Nephron (organoid): ENCODE data around the gene ICAM2.
A peak's percentile ranks its signal among the peaks of the same experiment; 100 is the strongest.

Experiments
- H3K27ac Mint-ChIP-seq, 3 experiments: 2 replicates each; pipeline ENCODE4 v1.8.0; 2020; ENCODE audit warnings: mixed read lengths in 3 of 3, mild to moderate bottlenecking in 2 of 3, moderate library complexity in 1 of 3
- H3K27me3 Mint-ChIP-seq: 2 replicates; pipeline ENCODE4 v1.8.0; 2021; ENCODE audit warnings: low read depth, mild to moderate bottlenecking, moderate library complexity, mixed read lengths
- H3K36me3 Mint-ChIP-seq: 2 replicates; pipeline ENCODE4 v1.8.0; 2020; ENCODE audit warnings: low read depth, mixed read lengths
- H3K4me1 Mint-ChIP-seq: 2 replicates; pipeline ENCODE4 v1.8.0; 2020; ENCODE audit warnings: mixed read lengths
- H3K4me3 Mint-ChIP-seq, 3 experiments: 2 replicates each; pipeline ENCODE4 v1.8.0; 2020; ENCODE audit warnings: mild to moderate bottlenecking in 3 of 3, mixed read lengths in 3 of 3, moderate library complexity in 2 of 3
- H3K9me3 Mint-ChIP-seq: 2 replicates; pipeline ENCODE4 v1.8.0; 2020; ENCODE audit warnings: mixed read lengths
- CTCF ChIP-seq, 3 experiments: fragments of 200-600 bp; sonication (generic); IDR thresholded peaks; one replicate each; pipeline ENCODE4 v1.5.0; 2021; ENCODE audit warnings: antibody characterized with exemption in 3 of 3; ENCODE audit not compliant: unreplicated experiment in 3 of 3

ICAM2 gene

GRCh38 chr17:64041912-64042311 is 21.5 kb upstream of the ICAM2 start:
- TF ChIP-seq CTCF (IDR thresholded peaks at IDR 0.05; ENCODE audit: unreplicated experiment in 3 of 3) = no peak

GRCh38 chr17:64040206-64040605 is 19.8 kb upstream of the ICAM2 start:
- Mint-ChIP-seq H3K4me3 (no peak overlapping the region), H3K27me3 (peaks cover 4% of the 10 kb centered on the region), H3K27ac (peak overlapping the region; percentile 31 to 50 (median 37)), H3K9me3 (no peaks in the 10 kb centered on the region), H3K4me1 (peaks cover 18% of the 10 kb centered on the region), H3K36me3 (peaks cover 31% of the 10 kb centered on the region)
- no peak for TF ChIP-seq CTCF (IDR thresholded peaks at IDR 0.05; ENCODE audit: unreplicated experiment in 3 of 3)

More at GRCh38 chr17:64041912-64042311, 21.5 kb upstream of the ICAM2 start:
- H3K4me3 Mint-ChIP-seq = no peak overlapping the region
- H3K27ac Mint-ChIP-seq = peak overlapping the region in 2 of 3 experiments; percentile 62 to 80
- H3K27me3 Mint-ChIP-seq = peaks cover 4% of the 10 kb centered on the region
- H3K4me1 Mint-ChIP-seq = peaks cover 18% of the 10 kb centered on the region
- H3K9me3 Mint-ChIP-seq = no peaks in the 10 kb centered on the region
- peaks cover 40% of the 10 kb centered on the region for H3K36me3 Mint-ChIP-seq

- Mint-ChIP-seq H3K9me3 (no peaks in the 10 kb centered on the region), H3K36me3 (peaks cover 24% of the 10 kb centered on the region), H3K4me1 (peaks cover 18% of the 10 kb centered on the region), H3K4me3 (no peak overlapping the region), H3K27me3 (peaks cover 4% of the 10 kb centered on the region), H3K27ac (peak overlapping the region in 2 of 3 experiments; percentile 72 to 81)
- TF ChIP-seq CTCF (IDR thresholded peaks at IDR 0.05; ENCODE audit: unreplicated experiment in 3 of 3) = no peak
These were observed 18.6 kb upstream of the ICAM2 start for GRCh38 chr17:64039106-64039400.

GRCh38 chr17:64038331-64039105 is 18.1 kb upstream of the ICAM2 start:
- Mint-ChIP-seq H3K36me3 (peaks cover 19% of the 10 kb centered on the region), H3K27ac (peak overlapping the region in 2 of 3 experiments; percentile 72 to 81), H3K9me3 (no peaks in the 10 kb centered on the region), H3K4me3 (no peak overlapping the region), H3K27me3 (peaks cover 4% of the 10 kb centered on the region), H3K4me1 (peaks cover 16% of the 10 kb centered on the region)
- no peak for TF ChIP-seq CTCF (IDR thresholded peaks at IDR 0.05; ENCODE audit: unreplicated experiment in 3 of 3)

- no peak overlapping the region for H3K4me3 Mint-ChIP-seq
- peaks cover 4% of the 10 kb centered on the region for H3K27me3 Mint-ChIP-seq
These were observed 17.4 kb upstream of the ICAM2 start for GRCh38 chr17:64037802-64038201.

More at GRCh38 chr17:64037802-64038201, 17.4 kb upstream of the ICAM2 start:
- Mint-ChIP-seq H3K4me1 (peaks cover 13% of the 10 kb centered on the region), H3K9me3 (no peaks in the 10 kb centered on the region), H3K36me3 (peaks cover 16% of the 10 kb centered on the region), H3K27ac (no peak overlapping the region)
- no peak for TF ChIP-seq CTCF (IDR thresholded peaks at IDR 0.05; ENCODE audit: unreplicated experiment in 3 of 3)
